ENCODE results near the gene PLEKHO2. TPM values are rescaled to one million over a fixed set of nuclear protein-coding genes. Genes with fewer than 3 reads are reported as not detected.
"Not testable (repeated sequence)": the region's sequence is repeated elsewhere in the genome, so short reads cannot be mapped to it uniquely, and the experiment has no call there.

The PLEKHO2 gene
- total and polyA plus RNA-seq, 2 experiments from 2014 or later = 9.0 to 29.4 TPM

- H3K4me1 ChIP-seq (ENCODE audit: insufficient read depth); H3K4me3 Mint-ChIP-seq; H3K9me2 ChIP-seq (ENCODE audit: insufficient read depth); H3F3A ChIP-seq (replicated peaks; ENCODE audit: low read depth); H3K27me3 ChIP-seq (ENCODE audit: insufficient read depth); ATAC-seq; H3K4me2 ChIP-seq; H3K9me3 Mint-ChIP-seq; H3K27me3 Mint-ChIP-seq (ENCODE audit: insufficient read depth, low read depth, poor library complexity); H3K27ac Mint-ChIP-seq; H3K4me1 Mint-ChIP-seq; H3K27ac ChIP-seq (ENCODE audit: low read depth); DNase-seq (ENCODE audit: low spot score); H2AFZ ChIP-seq; H3K4me3 ChIP-seq; H4K20me1 ChIP-seq (replicated peaks; ENCODE audit: insufficient read depth); H3K36me3 Mint-ChIP-seq (ENCODE audit: low read depth); H3K79me2 ChIP-seq (replicated peaks; ENCODE audit: insufficient read depth); H3K36me3 ChIP-seq (ENCODE audit: insufficient read depth): not testable (repeated sequence)
Measured at GRCh38 chr15:64795299-64795698, 46.4 kb upstream of the PLEKHO2 start.

GRCh38 chr15:64795921-64796320, 45.8 kb upstream of the PLEKHO2 start:
- not testable (repeated sequence) for ATAC-seq; H3K27ac Mint-ChIP-seq; H3K27me3 Mint-ChIP-seq (ENCODE audit: insufficient read depth, low read depth, poor library complexity); H3K9me2 ChIP-seq (ENCODE audit: insufficient read depth); H3F3A ChIP-seq (replicated peaks; ENCODE audit: low read depth); H3K79me2 ChIP-seq (replicated peaks; ENCODE audit: insufficient read depth); H3K4me3 Mint-ChIP-seq; H3K27me3 ChIP-seq (ENCODE audit: insufficient read depth); H3K36me3 Mint-ChIP-seq (ENCODE audit: low read depth); H3K9me3 Mint-ChIP-seq; H2AFZ ChIP-seq; H3K4me2 ChIP-seq; H3K4me1 Mint-ChIP-seq; H3K4me3 ChIP-seq; H3K27ac ChIP-seq (ENCODE audit: low read depth); H3K4me1 ChIP-seq (ENCODE audit: insufficient read depth); DNase-seq (ENCODE audit: low spot score); H3K36me3 ChIP-seq (ENCODE audit: insufficient read depth); H4K20me1 ChIP-seq (replicated peaks; ENCODE audit: insufficient read depth)

GRCh38 chr15:64798905-64799304, 42.8 kb upstream of the PLEKHO2 start:
- H2AFZ ChIP-seq, H3K27ac Mint-ChIP-seq: not testable (repeated sequence)

GRCh38 chr15:64800476-64800875, 41.2 kb upstream of the PLEKHO2 start:
- H3K27me3 Mint-ChIP-seq (ENCODE audit: insufficient read depth, low read depth, poor library complexity) = no peaks in the 10 kb centered on the region
- H3F3A ChIP-seq (replicated peaks; ENCODE audit: low read depth) = no peaks in the 10 kb centered on the region
- ATAC-seq (no peak), DNase-seq (ENCODE audit: low spot score) (no peak)
- H3K27ac ChIP-seq (ENCODE audit: low read depth) = no peak overlapping the region
- no peak overlapping the region for H3K4me3 ChIP-seq
- H3K4me1 ChIP-seq (ENCODE audit: insufficient read depth) = no peaks in the 10 kb centered on the region
- H3K27ac Mint-ChIP-seq = no peak overlapping the region
- H3K36me3 ChIP-seq (ENCODE audit: insufficient read depth) = peaks cover 4% of the 10 kb centered on the region; the same call in 1 of the 2 replicates
- H3K4me1 Mint-ChIP-seq = no peaks in the 10 kb centered on the region
- no peaks in the 10 kb centered on the region for H3K27me3 ChIP-seq (ENCODE audit: insufficient read depth)
- no peak overlapping the region for H3K4me3 Mint-ChIP-seq
- no peak overlapping the region for H2AFZ ChIP-seq
- H3K4me2 ChIP-seq = no peak overlapping the region
- no peaks in the 10 kb centered on the region for H3K79me2 ChIP-seq (replicated peaks; ENCODE audit: insufficient read depth)
- H3K36me3 Mint-ChIP-seq (ENCODE audit: low read depth) = peaks cover 16% of the 10 kb centered on the region
- no peaks in the 10 kb centered on the region for H3K9me2 ChIP-seq (ENCODE audit: insufficient read depth)
- no peaks in the 10 kb centered on the region for H4K20me1 ChIP-seq (replicated peaks; ENCODE audit: insufficient read depth)
- no peak for TF ChIP-seq ZNF331 (CRISPR knock-in tag; IDR thresholded peaks at IDR 0.05; ENCODE audit: low read depth)
- no peak for TF ChIP-seq CTCF (conservative IDR thresholded peaks at IDR 0.05; ENCODE audit: low read depth in 2 of 2)
- TF ChIP-seq REST (IDR thresholded peaks at IDR 0.05; ENCODE audit: unreplicated experiment) = no peak
- peaks cover 10% of the 10 kb centered on the region; the same call in 2 of the 3 replicates for H3K9me3 Mint-ChIP-seq

More at GRCh38 chr15:64798905-64799304, 42.8 kb upstream of the PLEKHO2 start:
- not testable (repeated sequence) for H3K4me3 ChIP-seq; ATAC-seq; H3K27me3 ChIP-seq (ENCODE audit: insufficient read depth); H3K4me2 ChIP-seq; H3K27me3 Mint-ChIP-seq (ENCODE audit: insufficient read depth, low read depth, poor library complexity); H4K20me1 ChIP-seq (replicated peaks; ENCODE audit: insufficient read depth); H3K4me1 ChIP-seq (ENCODE audit: insufficient read depth); H3K9me2 ChIP-seq (ENCODE audit: insufficient read depth); H3F3A ChIP-seq (replicated peaks; ENCODE audit: low read depth); H3K79me2 ChIP-seq (replicated peaks; ENCODE audit: insufficient read depth); H3K4me1 Mint-ChIP-seq; DNase-seq (ENCODE audit: low spot score); H3K9me3 Mint-ChIP-seq; H3K36me3 ChIP-seq (ENCODE audit: insufficient read depth); H3K4me3 Mint-ChIP-seq; H3K27ac ChIP-seq (ENCODE audit: low read depth)
- peaks cover 16% of the 10 kb centered on the region for H3K36me3 Mint-ChIP-seq (ENCODE audit: low read depth)
